Embryonic facial prominence (tissue), 1 donor: ENCODE data around the gene NOTCH1.

Experiments
- DNase-seq: peaks from one replicate; pipeline ENCODE4 v3.0.0-alpha.2; 2016; ENCODE audit errors: extremely low spot score

NOTCH1 gene

GRCh38 chr9:136517012-136517743 is 28.7 kb downstream of the NOTCH1 start:
- DNase-seq = no peak

DNA sequence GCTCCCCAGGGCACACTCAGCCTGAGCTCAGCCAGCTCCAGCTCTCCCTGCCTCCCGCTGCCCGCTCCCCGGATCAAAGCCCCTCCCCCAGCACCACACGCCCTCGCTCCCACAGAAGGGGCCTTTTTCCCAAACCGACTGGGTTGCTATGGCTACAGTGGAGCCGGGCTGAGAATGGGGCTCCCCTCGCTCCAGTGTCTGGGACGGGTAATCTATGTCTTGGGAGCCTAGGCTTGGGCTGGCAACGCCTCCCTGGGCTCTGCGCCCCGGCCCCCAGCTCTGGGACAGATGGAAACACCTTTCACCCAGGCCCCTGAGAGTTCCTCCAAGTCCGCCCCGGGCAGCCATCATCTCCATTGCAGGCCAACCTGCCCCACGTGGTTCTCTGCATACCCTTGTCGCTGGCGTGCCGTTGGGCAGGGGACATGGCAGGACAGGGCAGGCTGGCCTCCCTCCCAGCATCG is 29.6 kb downstream of the NOTCH1 start:
- no peak for DNase-seq

- DNase-seq = no peak
Observed at GRCh38 chr9:136515276-136515675, 30.6 kb downstream of the NOTCH1 start.

- no peak for DNase-seq
Observed at GRCh38 chr9:136514022-136514714, 31.7 kb downstream of the NOTCH1 start.

GRCh38 chr9:136513191-136513590 is 32.7 kb downstream of the NOTCH1 start:
- DNase-seq = no peak

DNA sequence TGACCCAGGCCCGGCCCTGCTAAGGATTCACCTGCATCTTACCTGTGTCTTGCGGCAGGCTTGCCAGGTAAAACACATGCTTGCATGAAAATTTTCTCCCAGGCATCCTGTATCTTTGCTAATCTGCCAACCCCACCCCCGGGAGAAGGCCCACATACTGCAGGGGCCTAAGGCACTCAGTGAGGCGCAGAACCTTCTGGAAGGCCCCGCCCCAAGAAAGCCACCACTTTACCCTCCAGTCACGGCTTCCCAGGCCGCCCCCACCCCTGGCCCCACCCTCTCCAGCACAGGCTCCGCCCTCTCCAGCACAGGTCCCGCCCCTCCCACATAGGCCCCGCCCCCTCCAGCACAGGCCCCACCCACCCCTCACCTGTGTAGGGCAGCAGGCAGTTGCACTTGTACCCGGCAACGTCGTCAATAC is 33.2 kb downstream of the NOTCH1 start:
- no peak for DNase-seq

DNA sequence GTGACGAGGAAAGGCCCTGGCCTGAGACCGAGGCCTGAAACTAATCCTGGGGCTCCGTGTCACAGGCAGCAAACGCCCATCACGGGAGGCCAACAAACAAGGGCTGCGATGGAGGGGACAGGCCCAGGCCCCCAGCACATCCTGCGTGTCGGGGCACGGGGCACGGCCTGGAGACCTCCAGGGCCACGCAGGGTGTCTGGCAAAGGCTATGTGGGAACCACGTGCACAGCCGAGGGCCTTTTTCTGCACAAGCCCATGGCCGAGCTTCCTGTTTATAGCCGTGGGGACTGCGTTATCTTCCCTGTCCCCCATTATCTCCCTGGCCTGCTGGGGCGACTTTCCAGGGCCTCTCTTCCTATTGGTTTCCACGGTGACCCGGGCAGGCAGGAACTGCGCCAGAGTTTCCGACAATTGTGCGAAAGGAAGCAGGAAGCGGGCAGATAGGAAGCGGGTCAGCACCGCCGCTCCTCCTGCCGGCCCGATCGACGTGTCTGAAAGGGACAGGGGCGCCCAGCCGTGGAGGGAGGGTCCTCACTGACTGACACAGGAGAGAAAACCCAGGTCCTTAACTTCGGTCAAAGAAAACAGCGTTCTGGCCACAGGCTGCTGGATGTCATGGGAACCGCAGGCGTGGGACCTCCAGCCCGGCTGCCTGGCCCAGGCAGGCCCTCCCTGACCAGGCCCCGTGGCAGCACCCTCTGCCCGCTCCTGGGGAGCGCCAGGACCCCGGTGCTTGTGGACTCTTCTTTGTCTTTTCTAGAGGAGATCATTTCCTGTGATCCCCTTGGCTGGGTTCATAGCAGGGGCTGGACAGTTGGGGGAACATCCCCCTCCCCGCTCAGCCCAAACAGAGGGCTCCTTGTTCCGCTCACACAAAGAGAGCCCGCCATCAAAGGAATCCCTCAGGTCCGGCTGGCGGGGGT is 33.9 kb downstream of the NOTCH1 start:
- peak; percentile 45 for DNase-seq

DNA sequence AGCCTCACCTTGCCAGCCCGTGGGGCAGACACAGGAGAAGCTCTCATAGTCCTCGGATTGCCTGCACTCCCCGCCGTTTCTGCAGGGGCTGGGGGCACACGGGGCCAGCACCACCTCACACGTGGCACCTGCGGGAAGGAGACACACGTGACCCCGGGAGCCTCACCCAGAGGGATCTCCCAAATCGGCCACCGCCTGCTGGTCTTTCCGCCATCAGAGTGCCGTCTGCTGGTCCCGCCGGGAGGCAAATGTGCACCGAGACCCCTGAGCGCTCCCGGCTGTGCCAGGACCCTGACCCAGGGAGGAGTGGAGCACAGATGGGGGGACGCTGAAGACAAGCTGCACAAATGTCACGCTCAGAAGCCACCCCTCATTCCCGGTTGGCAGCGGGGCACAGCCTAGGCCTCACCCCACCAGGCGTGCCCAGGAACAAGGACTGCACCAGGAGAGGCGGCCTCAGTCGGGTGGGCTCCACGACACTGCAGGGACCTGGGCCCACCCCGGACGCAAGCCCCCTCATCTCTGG is 34.6 kb downstream of the NOTCH1 start:
- no peak for DNase-seq

GRCh38 chr9:136510561-136510960 is 35.3 kb downstream of the NOTCH1 start:
- DNase-seq = no peak

GRCh38 chr9:136509549-136509948 is 36.3 kb downstream of the NOTCH1 start:
- DNase-seq = no peak

GRCh38 chr9:136508729-136509500 is 36.9 kb downstream of the NOTCH1 start:
- no peak for DNase-seq

GRCh38 chr9:136507992-136508375 is 37.9 kb downstream of the NOTCH1 start:
- DNase-seq = no peak

DNA sequence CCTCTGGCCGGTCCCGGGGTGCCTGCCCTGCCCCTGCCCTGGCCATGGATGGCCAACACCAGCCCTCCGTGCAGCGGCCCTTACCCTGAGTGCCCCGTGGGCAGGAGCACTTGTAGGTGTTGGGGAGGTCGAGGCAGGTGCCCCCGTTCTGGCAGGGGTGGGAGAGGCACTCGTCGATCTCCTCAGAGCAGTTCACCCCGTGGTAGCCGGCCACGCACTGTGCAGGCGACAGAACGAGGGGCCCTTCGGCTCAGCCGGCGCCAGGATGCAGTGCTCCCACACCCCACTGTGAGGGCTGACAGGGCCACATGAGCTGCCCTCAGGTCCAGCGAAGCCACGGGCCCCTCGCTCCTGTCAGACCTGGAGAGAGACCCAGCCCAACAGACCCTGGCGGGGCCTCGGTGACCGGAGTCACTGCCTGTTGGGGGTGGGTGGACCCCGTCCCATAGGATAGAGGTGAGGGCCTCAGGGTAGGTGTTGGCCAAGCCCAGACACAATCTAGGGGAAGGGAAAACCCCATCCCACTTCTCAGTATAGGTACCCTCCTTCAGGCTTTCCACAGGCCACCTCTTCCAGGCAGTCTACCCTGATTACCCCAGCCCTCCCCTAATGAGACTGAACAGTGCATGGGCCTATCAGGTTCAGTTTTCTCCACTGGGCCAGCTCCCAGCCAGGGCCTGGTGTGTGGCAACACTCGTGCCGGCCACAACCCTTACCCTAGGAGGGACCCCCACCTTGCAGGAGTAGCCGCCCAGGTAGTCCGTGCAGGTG is 38.4 kb downstream of the NOTCH1 start:
- DNase-seq = no peak

GRCh38 chr9:136506425-136506824 is 39.4 kb downstream of the NOTCH1 start:
- no peak for DNase-seq

- no peak for DNase-seq
Observed at GRCh38 chr9:136505406-136506403, 40.1 kb downstream of the NOTCH1 start.

DNA sequence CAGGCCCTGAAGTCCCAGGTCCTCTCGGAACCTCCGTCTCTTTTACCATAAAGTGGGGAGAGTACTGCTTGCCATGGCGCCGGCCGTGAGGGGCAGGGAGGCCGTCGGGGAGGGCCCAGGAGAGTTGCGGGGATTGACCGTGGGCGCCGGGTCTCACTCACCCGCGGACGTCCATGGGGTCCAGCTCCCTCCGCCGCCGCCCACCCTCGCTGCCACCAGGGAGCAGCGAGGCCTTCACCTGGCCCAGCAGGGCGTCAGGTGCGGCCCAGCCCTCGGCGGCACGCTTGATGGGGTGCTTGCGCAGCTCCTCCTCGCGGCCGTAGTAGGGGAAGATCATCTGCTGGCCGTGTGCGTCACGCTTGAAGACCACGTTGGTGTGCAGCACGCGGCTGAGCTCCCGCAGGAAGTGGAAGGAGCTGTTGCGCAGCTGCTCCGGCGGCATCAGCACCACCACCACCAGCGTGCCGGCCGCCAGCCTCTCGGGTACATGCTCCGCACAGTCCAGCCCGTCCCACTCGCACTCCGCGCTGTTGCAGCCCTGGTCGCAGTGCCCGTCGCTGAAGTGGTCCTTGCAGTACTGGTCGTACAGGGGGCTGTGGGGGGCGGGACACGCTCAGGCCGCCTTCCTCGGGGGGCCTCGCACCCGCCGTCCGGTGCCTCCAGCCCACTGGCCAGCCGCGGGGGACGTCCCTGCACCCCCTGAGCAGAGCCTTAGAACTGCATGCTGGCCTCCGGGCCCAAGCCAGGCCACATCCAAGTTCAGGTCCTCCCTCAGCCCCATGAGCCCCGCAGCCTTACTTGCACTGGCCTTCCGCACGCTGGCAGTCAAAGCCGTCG is 41.1 kb downstream of the NOTCH1 start:
- DNase-seq = no peak

DNA sequence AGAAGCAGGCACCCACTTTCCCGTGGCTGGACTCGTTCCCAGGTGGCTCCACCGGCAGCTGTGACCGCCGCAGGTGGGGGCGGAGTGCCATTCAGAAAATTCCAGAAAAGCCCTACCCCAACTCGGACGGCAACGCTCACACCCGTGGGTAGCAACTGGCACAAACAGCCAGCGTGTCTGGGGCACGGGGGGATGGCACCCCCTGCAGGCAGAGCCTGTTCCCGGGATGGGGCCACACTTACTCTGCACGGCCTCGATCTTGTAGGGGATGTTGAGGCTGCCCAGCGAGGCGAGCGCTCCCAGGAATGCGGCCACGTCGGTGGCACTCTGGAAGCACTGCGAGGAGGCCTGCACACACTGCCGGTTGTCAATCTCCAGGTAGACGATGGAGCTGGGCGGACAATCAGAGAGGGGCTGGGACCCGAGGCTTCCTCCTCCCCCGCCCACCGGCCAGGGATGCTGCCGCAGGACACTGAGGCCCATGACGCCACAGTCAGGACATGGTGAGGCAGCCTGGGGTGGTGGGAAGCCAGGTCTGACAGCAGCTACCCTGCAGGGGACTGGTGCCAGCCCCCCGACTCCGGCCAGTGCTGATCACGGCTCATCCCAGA is 42.8 kb downstream of the NOTCH1 start:
- no peak for DNase-seq

- no peak for DNase-seq
Observed at GRCh38 chr9:136502196-136502595, 43.7 kb downstream of the NOTCH1 start.
